Activated B cell treated with CpG ODN at 0.5 μM for 24 hours (primary cell): Measurements from ENCODE around the gene PSPN. TPM values are rescaled to one million over a fixed set of nuclear protein-coding genes. Genes with fewer than 3 reads are reported as not detected.

ENCODE experiments used
- ATAC-seq: fragments of 200-7000 bp; cut with Tn5 transposase; one replicate; pipeline ENCODE4 v1.10.0; 2021; ENCODE audit warnings: low read depth, mild to moderate bottlenecking, moderate library complexity
- CTCF ChIA-PET: fragments of 350-600 bp; sonication (Branson Sonifier 250); formaldehyde crosslinking; loops from one replicate; lab custom pipeline; 2021; ENCODE audit warnings: antibody characterized with exemption; lab: Charles Lee
- POLR2A ChIA-PET: fragments of 350-600 bp; sonication (Branson Sonifier 250); formaldehyde crosslinking; loops from one replicate; lab custom pipeline; 2021; ENCODE audit warnings: antibody characterized with exemption; lab: Charles Lee
- DNase-seq: peaks from one replicate; pipeline ENCODE4 v3.0.0; 2022
- H3K27ac Mint-ChIP-seq: one replicate; pipeline ENCODE4 v1.8.0; 2020; ENCODE audit warnings: mixed read lengths
- H3K27me3 Mint-ChIP-seq: one replicate; pipeline ENCODE4 v1.8.0; 2021; ENCODE audit warnings: mixed read lengths
- H3K36me3 Mint-ChIP-seq: one replicate; pipeline ENCODE4 v1.8.0; 2021; ENCODE audit warnings: low read depth, mixed read lengths
- H3K4me1 Mint-ChIP-seq: one replicate; pipeline ENCODE4 v1.8.0; 2021; ENCODE audit warnings: mixed read lengths
- H3K4me3 Mint-ChIP-seq: one replicate; pipeline ENCODE4 v1.8.0; 2020; ENCODE audit warnings: mild to moderate bottlenecking, mixed read lengths
- H3K9me3 Mint-ChIP-seq: one replicate; pipeline ENCODE4 v1.8.0; 2020; ENCODE audit warnings: mixed read lengths
- CTCF ChIP-seq: fragments of 200-600 bp; IDR thresholded peaks from one replicate; pipeline ENCODE4 v1.8.0; 2022; ENCODE audit warnings: antibody characterized with exemption, mild to moderate bottlenecking
- intact Hi-C: fragments of 100-400 bp; cut with micrococcal nuclease; formaldehyde crosslinking; loops from one replicate; pipeline ENCODE4 v1.15.1; 2024
- total RNA-seq: library from RNA; stranded (reverse); gene quantifications from 2 replicates; pipeline ENCODE4 v1.2.3, GENCODE V29; 2022

PSPN gene
- total RNA-seq, 1 donor from 2014 or later: 2.4 TPM

DNA sequence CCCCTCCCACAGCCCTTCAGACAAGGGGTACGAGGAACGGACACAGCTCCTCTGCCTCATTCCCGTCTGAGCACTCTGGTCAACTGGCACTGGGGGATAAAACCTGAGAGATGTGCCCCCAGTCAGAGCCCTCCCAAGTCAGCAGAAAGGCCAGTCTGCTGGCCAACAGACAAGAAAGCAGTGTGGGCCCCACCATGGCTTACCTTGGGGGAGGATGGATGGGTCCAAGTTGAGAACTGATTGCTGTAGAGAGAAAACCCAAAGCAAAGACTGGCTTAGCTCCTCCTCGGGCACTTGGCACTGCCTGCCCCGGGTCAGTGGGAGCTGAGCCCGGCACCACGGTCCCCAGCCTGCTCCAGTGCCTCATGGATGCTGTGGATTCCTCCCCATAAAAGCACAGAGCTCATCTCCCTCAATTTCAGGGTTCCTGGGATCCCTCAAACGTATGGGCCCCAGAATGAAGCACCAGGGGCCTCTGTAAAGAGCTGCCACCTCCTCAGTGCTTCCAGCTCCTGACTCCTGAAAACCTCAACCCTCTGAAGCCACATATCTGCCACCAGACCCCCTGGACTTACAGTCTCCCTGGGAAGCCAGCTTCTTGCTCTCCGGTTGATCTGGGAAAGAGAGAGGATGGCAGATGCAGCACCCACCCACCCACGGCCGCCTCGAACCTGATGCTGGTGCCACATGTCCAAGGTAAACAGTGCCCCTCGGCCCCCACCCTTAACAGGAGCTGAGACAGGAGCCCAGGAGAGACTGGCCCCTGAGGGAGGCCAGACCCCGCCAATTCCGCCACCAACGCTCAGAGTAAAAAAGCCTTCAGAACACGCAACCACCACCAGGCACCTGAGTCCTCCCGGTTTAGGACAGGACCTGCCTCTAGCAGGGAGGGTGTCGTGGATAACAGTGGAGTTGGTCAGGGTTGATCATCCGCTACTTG is 45.6 kb upstream of the PSPN start:
- ChIA-PET POLR2A (interaction anchor here (0.5 kb wide), 2 partner anchors 16 to 1407 kb away, joined by 3 read pairs; no protein-coding TSS in a partner anchor), CTCF (interaction anchor here (0.8 kb wide), 1 partner anchor 10 kb away, joined by 3 read pairs; no protein-coding TSS in a partner anchor)
- intact Hi-C loops: loop anchor here (10.0 kb wide), 2 partner anchors 153 to 697 kb away; partner anchors contain the start of genes CATSPERD and LONP1
- DNase-seq (no peak), ATAC-seq (no peak)
- Mint-ChIP-seq H3K27me3 (no peaks in the 10 kb centered on the region), H3K9me3 (no peaks in the 10 kb centered on the region), H3K27ac (no peak overlapping the region), H3K36me3 (peaks cover 67% of the 10 kb centered on the region), H3K4me1 (peaks cover 30% of the 10 kb centered on the region), H3K4me3 (no peak overlapping the region)
- TF ChIP-seq CTCF: no peak

GRCh38 chr19:6418562-6418932 is 42.8 kb upstream of the PSPN start:
- TF ChIP-seq CTCF: no peak
- no peak overlapping the region for H3K27ac Mint-ChIP-seq
- no peaks in the 10 kb centered on the region for H3K9me3 Mint-ChIP-seq
- ChIA-PET POLR2A (no interaction called here), CTCF (no interaction called here)
- peaks cover 20% of the 10 kb centered on the region for H3K4me1 Mint-ChIP-seq
- H3K36me3 Mint-ChIP-seq: peaks cover 88% of the 10 kb centered on the region
- no peaks in the 10 kb centered on the region for H3K27me3 Mint-ChIP-seq
- ATAC-seq: no peak
- DNase-seq: no peak
- H3K4me3 Mint-ChIP-seq: no peak overlapping the region
- intact Hi-C loops: no loop called here

DNA sequence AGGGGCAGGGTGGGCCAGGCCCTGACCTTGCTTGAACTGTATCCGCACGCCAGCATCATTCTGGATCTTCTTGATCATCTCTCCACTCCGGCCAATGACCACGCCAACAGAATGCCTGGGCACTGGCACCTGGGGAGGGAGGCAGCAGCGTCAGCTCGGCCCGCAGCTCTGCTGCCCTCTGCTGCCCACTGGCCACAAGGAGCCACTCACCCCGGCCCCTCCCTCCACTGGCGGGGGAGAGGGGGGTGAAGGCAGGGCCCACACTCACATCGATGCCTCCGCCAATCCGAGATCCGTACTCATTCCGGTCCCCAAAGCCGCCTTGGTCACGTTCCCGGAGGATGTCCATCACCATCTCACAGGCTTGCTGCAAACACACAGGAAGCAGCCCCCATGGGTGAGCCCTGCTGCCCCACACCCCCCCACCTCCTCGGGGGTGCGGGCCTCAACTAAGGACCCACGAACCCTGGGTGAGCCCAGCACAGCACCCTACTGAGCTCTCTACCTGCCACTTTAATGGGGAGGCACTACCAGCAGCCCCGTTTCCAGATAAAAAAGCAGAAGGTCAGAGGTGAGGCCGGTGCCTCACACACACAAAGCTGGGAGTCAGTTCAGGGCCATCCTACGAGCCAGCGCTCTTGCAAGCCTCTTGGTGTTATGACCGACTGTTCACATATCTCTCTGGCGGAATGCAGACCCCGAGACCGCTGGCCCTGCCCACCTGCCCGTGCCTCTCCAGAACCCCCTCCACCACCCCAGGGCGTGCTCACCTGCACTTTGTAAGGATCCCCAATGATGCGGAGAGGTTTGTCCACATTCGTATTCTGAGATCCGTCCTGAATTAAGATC is 42.2 kb upstream of the PSPN start:
- DNase-seq: no peak
- Mint-ChIP-seq H3K4me3 (no peak overlapping the region), H3K27me3 (no peaks in the 10 kb centered on the region), H3K27ac (no peak overlapping the region), H3K36me3 (peaks cover 90% of the 10 kb centered on the region), H3K4me1 (peaks cover 14% of the 10 kb centered on the region), H3K9me3 (no peaks in the 10 kb centered on the region)
- TF ChIP-seq CTCF: no peak
- ChIA-PET CTCF (no interaction called here), POLR2A (no interaction called here)
- no peak for ATAC-seq
- intact Hi-C loops: no loop called here

DNA sequence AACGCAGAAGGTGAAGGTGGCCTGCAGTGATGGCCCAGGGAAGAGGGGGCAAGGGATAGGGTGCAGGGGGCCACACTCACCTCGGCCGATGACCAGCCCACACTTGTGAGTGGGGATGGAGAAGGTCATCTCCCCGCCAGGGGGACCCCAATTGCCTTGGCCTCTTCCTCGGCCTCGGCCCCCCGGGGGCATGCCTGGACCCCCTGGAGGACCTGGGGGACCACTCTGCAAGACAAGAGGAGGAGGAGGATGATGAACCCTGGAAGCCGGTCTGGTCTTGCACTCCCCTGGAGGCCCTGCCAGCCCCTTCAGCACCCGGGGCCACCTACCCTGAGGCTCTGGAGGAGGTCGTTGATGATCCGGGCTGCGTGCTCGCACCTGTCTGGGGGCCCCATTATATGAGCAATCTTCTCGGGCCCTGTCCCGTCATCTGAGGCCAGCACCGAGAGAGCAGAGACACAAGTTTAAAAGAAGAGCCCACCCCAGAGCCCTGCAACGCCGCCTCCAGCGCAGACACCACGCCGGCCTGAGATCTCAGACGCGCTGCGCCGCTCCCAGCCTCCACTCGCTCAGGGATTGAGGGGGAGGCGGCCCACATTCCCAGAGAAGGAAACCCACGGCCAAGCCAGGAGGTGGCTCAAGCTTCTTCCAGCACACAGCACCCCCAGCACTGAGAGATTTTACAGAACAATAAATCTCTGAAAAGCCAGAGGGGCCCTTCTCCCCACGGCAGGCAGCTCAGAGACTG is 41.1 kb upstream of the PSPN start:
- Mint-ChIP-seq H3K36me3 (peaks cover 79% of the 10 kb centered on the region), H3K27ac (no peak overlapping the region), H3K4me3 (no peak overlapping the region), H3K4me1 (peaks cover 3% of the 10 kb centered on the region), H3K27me3 (no peaks in the 10 kb centered on the region), H3K9me3 (no peaks in the 10 kb centered on the region)
- CTCF ChIA-PET: no interaction called here
- ATAC-seq: no peak
- intact Hi-C loops: no loop called here
- no peak for TF ChIP-seq CTCF
- POLR2A ChIA-PET: no interaction called here
- no peak for DNase-seq
